GM18951 (cell line): ENCODE data around the gene COL23A1.

Source experiments
- POLR2A ChIP-seq: IDR thresholded peaks from 4 replicates; pipeline ENCODE4 v1.6.1; 2011; ENCODE audit warnings: mild to moderate bottlenecking; ENCODE audit not compliant: insufficient read length, insufficient read depth; ENCODE audit errors: extremely low read depth
- in situ Hi-C: fragments of 300-500 bp; cut with MboI; formaldehyde crosslinking; loops from one replicate; pipeline ENCODE4 v1.12.0; 2022; ENCODE audit warnings: low sequenced_read_pairs, mixed read lengths, inconsistent platforms; ENCODE audit not compliant: unreplicated experiment

The COL23A1 gene

GRCh38 chr5:178298283-178298807 is 291.8 kb downstream of the COL23A1 start:
- no peak for TF ChIP-seq POLR2A
- in situ Hi-C loops, result loop anchor here (25.0 kb wide), 1 partner anchor 1189 kb away; no protein-coding TSS in a partner anchor

- TF ChIP-seq POLR2A, result no peak
- in situ Hi-C loops, result loop anchor here (25.0 kb wide), 1 partner anchor 1190 kb away; no protein-coding TSS in a partner anchor
These were observed 292.4 kb downstream of the COL23A1 start for GRCh38 chr5:178297751-178298150.

GRCh38 chr5:178296066-178296465 is 294.1 kb downstream of the COL23A1 start:
- TF ChIP-seq POLR2A, result no peak
- in situ Hi-C loops, result loop anchor here (25.0 kb wide), 1 partner anchor 1191 kb away; no protein-coding TSS in a partner anchor

- in situ Hi-C loops, result loop anchor here (25.0 kb wide), 1 partner anchor 1192 kb away; no protein-coding TSS in a partner anchor
- no peak for TF ChIP-seq POLR2A
These were observed 294.6 kb downstream of the COL23A1 start for GRCh38 chr5:178295589-178295988.

- in situ Hi-C loops, result loop anchor here (25.0 kb wide), 1 partner anchor 1193 kb away; no protein-coding TSS in a partner anchor
- no peak for TF ChIP-seq POLR2A
These were observed 296.4 kb downstream of the COL23A1 start for GRCh38 chr5:178293815-178294214.

GRCh38 chr5:178293400-178293799 is 296.8 kb downstream of the COL23A1 start:
- no peak for TF ChIP-seq POLR2A
- in situ Hi-C loops, result loop anchor here (25.0 kb wide), 1 partner anchor 1194 kb away; no protein-coding TSS in a partner anchor

GRCh38 chr5:178292826-178293205 is 297.4 kb downstream of the COL23A1 start:
- in situ Hi-C loops, result loop anchor here (25.0 kb wide), 1 partner anchor 1194 kb away; no protein-coding TSS in a partner anchor
- TF ChIP-seq POLR2A, result no peak

- no peak for TF ChIP-seq POLR2A
- in situ Hi-C loops, result loop anchor here (25.0 kb wide), 1 partner anchor 1195 kb away; no protein-coding TSS in a partner anchor
These were observed 298.0 kb downstream of the COL23A1 start for GRCh38 chr5:178291969-178292825.

GRCh38 chr5:178291161-178291561 is 299.0 kb downstream of the COL23A1 start:
- in situ Hi-C loops, result loop anchor here (25.0 kb wide), 1 partner anchor 1196 kb away; no protein-coding TSS in a partner anchor
- TF ChIP-seq POLR2A, result no peak

- no peak for TF ChIP-seq POLR2A
These were observed 299.8 kb downstream of the COL23A1 start for GRCh38 chr5:178290376-178290775.

GRCh38 chr5:178289438-178289837 is 300.8 kb downstream of the COL23A1 start:
- TF ChIP-seq POLR2A, result no peak
- in situ Hi-C loops, result loop anchor here (25.0 kb wide), 1 partner anchor 1198 kb away; no protein-coding TSS in a partner anchor

More at GRCh38 chr5:178290376-178290775, 299.8 kb downstream of the COL23A1 start:
- in situ Hi-C loops, result loop anchor here (25.0 kb wide), 1 partner anchor 1197 kb away; no protein-coding TSS in a partner anchor

- in situ Hi-C loops, result loop anchor here (25.0 kb wide), 1 partner anchor 1199 kb away; no protein-coding TSS in a partner anchor
- no peak for TF ChIP-seq POLR2A
These were observed 301.5 kb downstream of the COL23A1 start for GRCh38 chr5:178288401-178289368.
